Measurements from ENCODE around the gene GTF2B.

GRCh38 chr1:88888750-88889149 lies 2.6 kb downstream of the GTF2B start:
- no peak for TF ChIP-seq CTCF (IDR thresholded peaks at IDR 0.05; ENCODE audit: insufficient read depth, low read length, poor library complexity, severe bottlenecking)
- no peak for TF ChIP-seq EZH2phosphoT487 (conservative IDR thresholded peaks at IDR 0.05; ENCODE audit: low read length)

All from SU-DHL-6 (cell line).